Erythroblast (primary cell): ENCODE results near the gene CD36.

ENCODE experiments used
- GATA1 ChIP-seq: IDR thresholded peaks from 2 replicates; pipeline ENCODE4 v1.6.1; 2011; ENCODE audit warnings: low read depth, mild to moderate bottlenecking, control low read depth, low read length, moderate library complexity
- POLR2A ChIP-seq: IDR thresholded peaks from 2 replicates; pipeline ENCODE4 v1.6.1; 2011; ENCODE audit warnings: mild to moderate bottlenecking, low read length

DNA sequence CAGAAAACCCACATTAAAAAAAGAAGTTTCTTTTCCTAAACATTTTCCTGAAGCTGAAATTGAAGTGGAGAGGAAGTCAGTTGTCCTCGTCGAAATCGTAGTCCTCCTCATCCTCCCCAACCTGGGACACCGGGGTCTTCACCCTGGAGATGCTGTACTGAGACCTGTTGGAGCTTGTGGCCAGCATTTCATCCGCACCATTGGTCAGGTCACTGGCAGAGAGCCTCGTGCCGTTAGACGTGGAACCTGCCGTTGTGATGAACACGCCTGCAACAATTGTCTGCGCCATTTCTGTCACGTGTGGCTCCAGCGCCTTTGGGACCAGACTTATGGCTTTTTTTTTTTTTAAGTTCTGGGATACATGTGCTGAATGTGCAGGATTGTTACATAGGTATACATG lies 23.8 kb downstream of the CD36 start:
- TF ChIP-seq POLR2A: peak; percentile 54
- TF ChIP-seq GATA1: no peak
